Bronchial epithelial cell (primary cell): ENCODE data around the gene NBL1. TPM values are rescaled to one million over a fixed set of nuclear protein-coding genes. Genes with fewer than 3 reads are reported as not detected.

Experiments
- DNase-seq: peaks from one replicate; pipeline ENCODE4 v3.0.0-alpha.2; 2010; ENCODE audit warnings: low read depth
- FAIRE-seq: peaks from 2 replicates; lab custom pipeline; 2011; peaks lifted over from hg19 to GRCh38; lab: Jason Lieb, UNC
- H3K27me3 ChIP-seq: 2 replicates; pipeline ENCODE4 v1.5.1; 2011; ENCODE audit warnings: low read length; ENCODE audit not compliant: control insufficient read depth, insufficient read depth
- H3K36me3 ChIP-seq: 2 replicates; pipeline ENCODE4 v1.5.1; 2011; ENCODE audit warnings: low read length; ENCODE audit not compliant: control insufficient read depth, insufficient read depth
- H3K4me3 ChIP-seq: 2 replicates; pipeline ENCODE4 v1.5.1; 2011; ENCODE audit warnings: mild to moderate bottlenecking, low read depth, low read length, control low read depth
- total RNA-seq: library from RNA; depleted of rRNA; stranded (reverse); fragments of >200 nt; gene quantifications from 2 replicates; pipeline ENCODE4 v1.2.1, GENCODE V29; 2014
- TF ChIP-seq, protein P1 (sequence below): IDR thresholded peaks from 2 replicates; pipeline ENCODE4 v1.5.1; 2011; ENCODE audit warnings: mild to moderate bottlenecking, moderate library complexity, low read length, control low read depth, inconsistent platforms; ENCODE audit not compliant: insufficient read depth, severe bottlenecking

The NBL1 gene
- total RNA-seq, 1 donor from 2014 or later = 55.3 TPM

GRCh38 chr1:19662313-19662712 is 18.2 kb downstream of the NBL1 start:
- no peak for DNase-seq
- H3K4me3 ChIP-seq = no peak overlapping the region
- H3K36me3 ChIP-seq = no peaks in the 10 kb centered on the region
- TF ChIP-seq, protein P1, sequence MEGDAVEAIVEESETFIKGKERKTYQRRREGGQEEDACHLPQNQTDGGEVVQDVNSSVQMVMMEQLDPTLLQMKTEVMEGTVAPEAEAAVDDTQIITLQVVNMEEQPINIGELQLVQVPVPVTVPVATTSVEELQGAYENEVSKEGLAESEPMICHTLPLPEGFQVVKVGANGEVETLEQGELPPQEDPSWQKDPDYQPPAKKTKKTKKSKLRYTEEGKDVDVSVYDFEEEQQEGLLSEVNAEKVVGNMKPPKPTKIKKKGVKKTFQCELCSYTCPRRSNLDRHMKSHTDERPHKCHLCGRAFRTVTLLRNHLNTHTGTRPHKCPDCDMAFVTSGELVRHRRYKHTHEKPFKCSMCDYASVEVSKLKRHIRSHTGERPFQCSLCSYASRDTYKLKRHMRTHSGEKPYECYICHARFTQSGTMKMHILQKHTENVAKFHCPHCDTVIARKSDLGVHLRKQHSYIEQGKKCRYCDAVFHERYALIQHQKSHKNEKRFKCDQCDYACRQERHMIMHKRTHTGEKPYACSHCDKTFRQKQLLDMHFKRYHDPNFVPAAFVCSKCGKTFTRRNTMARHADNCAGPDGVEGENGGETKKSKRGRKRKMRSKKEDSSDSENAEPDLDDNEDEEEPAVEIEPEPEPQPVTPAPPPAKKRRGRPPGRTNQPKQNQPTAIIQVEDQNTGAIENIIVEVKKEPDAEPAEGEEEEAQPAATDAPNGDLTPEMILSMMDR = no peak
- H3K27me3 ChIP-seq = peaks cover 25% of the 10 kb centered on the region
- no peak for FAIRE-seq

DNA sequence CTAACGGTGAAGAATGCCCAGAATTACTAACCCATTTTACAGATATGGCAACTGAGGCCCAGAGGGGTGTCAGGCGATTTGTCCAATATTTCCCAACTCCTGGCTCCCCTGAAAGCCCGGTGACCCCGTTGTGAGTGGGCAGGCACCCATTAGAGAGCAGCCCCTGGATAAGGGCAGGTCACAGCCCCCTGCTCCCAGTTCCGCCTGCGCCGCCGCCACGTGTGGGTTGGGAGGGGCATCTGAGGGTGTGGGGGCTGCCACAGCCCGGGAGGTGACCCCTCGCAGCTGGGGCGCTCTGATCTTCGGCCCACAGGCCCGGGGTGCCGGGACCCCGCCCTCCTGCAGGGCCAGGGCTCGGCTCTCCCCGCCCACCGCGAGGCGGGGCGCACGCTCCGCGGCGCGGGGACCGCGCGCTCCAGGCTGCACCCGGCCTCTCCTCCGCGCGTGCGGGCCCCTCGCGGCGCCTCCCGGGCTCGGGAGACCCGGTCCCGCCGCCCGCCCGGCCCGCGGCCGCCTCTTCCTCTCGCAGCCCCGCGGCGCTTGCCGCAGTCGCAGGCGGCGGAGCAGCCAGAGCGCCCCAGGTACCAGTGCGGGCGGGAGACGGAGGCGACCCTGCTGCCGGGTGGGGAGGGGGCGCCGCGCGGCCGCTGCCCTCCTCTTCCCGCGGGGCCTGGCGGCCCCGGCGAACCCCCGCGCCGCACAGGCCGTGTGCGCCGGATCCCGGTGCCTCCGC is 20.5 kb downstream of the NBL1 start, which contains the start of gene HTR6:
TSS of gene HTR6 (plus strand) at position 423 of the 733 bp plus-strand sequence. CDS start 879 bp downstream, outside the sequence.
- Histone ChIP-seq H3K4me3 (no peak within 1 kb of the TSS), H3K27me3 (peaks cover 33% of the 10 kb centered on the region), H3K36me3 (no peaks in the 10 kb centered on the region)
- DNase-seq = no peak
- TF ChIP-seq, protein P1 = no peak
- FAIRE-seq = no peak

DNA sequence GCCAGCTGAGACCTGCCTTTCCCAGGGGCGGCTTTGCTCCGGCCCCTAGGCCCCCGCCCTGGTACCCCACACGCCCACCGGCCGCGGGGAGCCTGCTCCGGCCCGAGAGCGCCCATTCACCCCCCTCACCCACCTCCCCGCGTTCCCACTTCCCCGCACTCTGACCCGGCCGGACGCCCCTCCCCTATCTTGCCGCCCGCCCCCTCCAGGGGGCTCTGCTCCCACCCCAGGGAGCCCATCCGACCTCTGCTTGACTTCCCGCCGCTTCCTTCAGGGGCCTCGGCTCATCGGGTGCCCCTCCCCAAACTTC is 21.0 kb downstream of the NBL1 start:
- peaks cover 35% of the 10 kb centered on the region for H3K27me3 ChIP-seq
- H3K4me3 ChIP-seq = no peak overlapping the region
- DNase-seq = no peak
- no peak for FAIRE-seq
- H3K36me3 ChIP-seq = no peaks in the 10 kb centered on the region
- TF ChIP-seq, protein P1 = no peak

GRCh38 chr1:19665496-19666465 is 21.7 kb downstream of the NBL1 start:
- TF ChIP-seq, protein P1 = no peak
- no peak for FAIRE-seq

GRCh38 chr1:19668888-19669287 is 24.8 kb downstream of the NBL1 start:
- TF ChIP-seq, protein P1 = no peak
- FAIRE-seq = peak; percentile 70
- DNase-seq = no peak

More at GRCh38 chr1:19665496-19666465, 21.7 kb downstream of the NBL1 start:
- Histone ChIP-seq H3K36me3 (no peaks in the 10 kb centered on the region), H3K4me3 (no peak overlapping the region), H3K27me3 (peaks cover 35% of the 10 kb centered on the region)
- DNase-seq = no peak

More at GRCh38 chr1:19668888-19669287, 24.8 kb downstream of the NBL1 start:
- Histone ChIP-seq H3K36me3 (no peaks in the 10 kb centered on the region), H3K27me3 (peaks cover 32% of the 10 kb centered on the region), H3K4me3 (no peak overlapping the region)
